WI38 (cell line): ENCODE measurements around the gene EEF1A1.

Source experiments
- H3K4me3 ChIP-seq: 2 replicates; pipeline ENCODE4 v1.5.1; 2011; ENCODE audit warnings: low read depth, mild to moderate bottlenecking, control low read depth, low read length
- CTCF ChIP-seq: IDR thresholded peaks from 2 replicates; pipeline ENCODE4 v1.5.1; 2012; ENCODE audit warnings: low read depth, mild to moderate bottlenecking, control low read depth, low read length

EEF1A1 gene

GRCh38 chr6:73484438-73484837, 36.4 kb downstream of the EEF1A1 start:
- TF ChIP-seq CTCF = no peak
- H3K4me3 ChIP-seq = no peak overlapping the region

- TF ChIP-seq CTCF = no peak
Observed at GRCh38 chr6:73481969-73482368, 38.9 kb downstream of the EEF1A1 start.

GRCh38 chr6:73477407-73477806, 43.4 kb downstream of the EEF1A1 start:
- no peak for TF ChIP-seq CTCF
- no peak overlapping the region for H3K4me3 ChIP-seq

More at GRCh38 chr6:73481969-73482368, 38.9 kb downstream of the EEF1A1 start:
- H3K4me3 ChIP-seq = no peak overlapping the region

GRCh38 chr6:73476723-73477122, 44.1 kb downstream of the EEF1A1 start:
- no peak overlapping the region for H3K4me3 ChIP-seq
- no peak for TF ChIP-seq CTCF

GRCh38 chr6:73471686-73472290, 49.0 kb downstream of the EEF1A1 start:
- TF ChIP-seq CTCF = no peak
- H3K4me3 ChIP-seq = no peak overlapping the region
